Glutamatergic neuron (in vitro differentiated cells): ENCODE results near the gene DPCD. TPM values are rescaled to one million over a fixed set of nuclear protein-coding genes. Genes with fewer than 3 reads are reported as not detected.

Source experiments
- DNase-seq: peaks from one replicate; pipeline ENCODE4 v3.0.0; 2022
- H3K27ac Mint-ChIP-seq: one replicate; pipeline ENCODE4 v1.8.0; 2020; ENCODE audit warnings: mild to moderate bottlenecking, mixed read lengths, inconsistent platforms; ENCODE audit not compliant: unreplicated experiment
- H3K27me3 Mint-ChIP-seq: one replicate; pipeline ENCODE4 v1.8.0; 2020; ENCODE audit warnings: mild to moderate bottlenecking, moderate library complexity, mixed read lengths, inconsistent platforms; ENCODE audit not compliant: unreplicated experiment
- H3K36me3 Mint-ChIP-seq: one replicate; pipeline ENCODE4 v1.8.0; 2020; ENCODE audit warnings: mild to moderate bottlenecking, mixed read lengths, inconsistent platforms; ENCODE audit not compliant: unreplicated experiment
- H3K4me1 Mint-ChIP-seq: one replicate; pipeline ENCODE4 v1.8.0; 2020; ENCODE audit warnings: mild to moderate bottlenecking, low read depth, mixed read lengths, inconsistent platforms; ENCODE audit not compliant: unreplicated experiment
- H3K4me3 Mint-ChIP-seq: one replicate; pipeline ENCODE4 v1.8.0; 2020; ENCODE audit warnings: mild to moderate bottlenecking, mixed read lengths, inconsistent platforms; ENCODE audit not compliant: unreplicated experiment
- H3K9me3 Mint-ChIP-seq: one replicate; pipeline ENCODE4 v1.8.0; 2020; ENCODE audit warnings: mild to moderate bottlenecking, moderate library complexity, mixed read lengths, inconsistent platforms; ENCODE audit not compliant: unreplicated experiment
- CTCF ChIP-seq: fragments of 200-600 bp; sonication (generic); IDR thresholded peaks from one replicate; pipeline ENCODE4 v1.5.0; 2021; ENCODE audit not compliant: partially characterized antibody, unreplicated experiment
- total RNA-seq: library from RNA; stranded (reverse); fragmentation: NEBNext Ultra II Directional; extraction: Animal tissue kit (Norgen Biotek cat#: 25700); gene quantifications from one replicate; pipeline ENCODE4 v1.2.1, GENCODE V29; 2021; ENCODE audit not compliant: unreplicated experiment

DPCD gene
- total RNA-seq, 1 donor from 2014 or later: 10.1 TPM

GRCh38 chr10:101567165-101568006, 20.7 kb upstream of the DPCD start:
- no peak overlapping the region for H3K4me3 Mint-ChIP-seq
- no peaks in the 10 kb centered on the region for H3K36me3 Mint-ChIP-seq
- peak overlapping the region; percentile 29 for H3K27ac Mint-ChIP-seq
- peaks cover 13% of the 10 kb centered on the region for H3K9me3 Mint-ChIP-seq
- TF ChIP-seq CTCF: no peak
- peaks cover 18% of the 10 kb centered on the region for H3K27me3 Mint-ChIP-seq
- no peak for DNase-seq
- peaks cover 5% of the 10 kb centered on the region for H3K4me1 Mint-ChIP-seq

GRCh38 chr10:101568054-101568745, 19.9 kb upstream of the DPCD start:
- H3K4me1 Mint-ChIP-seq: peaks cover 5% of the 10 kb centered on the region
- H3K4me3 Mint-ChIP-seq: no peak overlapping the region
- peaks cover 18% of the 10 kb centered on the region for H3K27me3 Mint-ChIP-seq

GRCh38 chr10:101569323-101569621, 18.8 kb upstream of the DPCD start:
- H3K4me3 Mint-ChIP-seq: peak overlapping the region; percentile 65
- TF ChIP-seq CTCF: no peak
- peaks cover 10% of the 10 kb centered on the region for H3K9me3 Mint-ChIP-seq
- peaks cover 3% of the 10 kb centered on the region for H3K36me3 Mint-ChIP-seq
- H3K4me1 Mint-ChIP-seq: peaks cover 5% of the 10 kb centered on the region
- peak; percentile 47 for DNase-seq
- peaks cover 16% of the 10 kb centered on the region for H3K27me3 Mint-ChIP-seq
- H3K27ac Mint-ChIP-seq: no peak overlapping the region

More at GRCh38 chr10:101568054-101568745, 19.9 kb upstream of the DPCD start:
- Mint-ChIP-seq H3K9me3 (peaks cover 12% of the 10 kb centered on the region), H3K27ac (no peak overlapping the region), H3K36me3 (peaks cover 3% of the 10 kb centered on the region)
- no peak for TF ChIP-seq CTCF
- DNase-seq: no peak

- Mint-ChIP-seq H3K9me3 (peaks cover 10% of the 10 kb centered on the region), H3K27me3 (peaks cover 16% of the 10 kb centered on the region), H3K4me3 (peak overlapping the region; percentile 81), H3K36me3 (peaks cover 3% of the 10 kb centered on the region), H3K4me1 (peaks cover 7% of the 10 kb centered on the region), H3K27ac (no peak overlapping the region)
- DNase-seq: peak; percentile 89
- peak; percentile 98 for TF ChIP-seq CTCF
Measured at GRCh38 chr10:101569622-101570427, 18.3 kb upstream of the DPCD start.
